Lower lobe of right lung (tissue), 2 donors: ENCODE results near the gene SP9. TPM values are rescaled to one million over a fixed set of nuclear protein-coding genes. Genes with fewer than 3 reads are reported as not detected.
A peak's percentile ranks its signal among the peaks of the same experiment; 100 is the strongest.

ENCODE experiments used
- ATAC-seq, 2 donors: fragments of 200-7000 bp; cut with Tn5 transposase; one replicate each; pipeline ENCODE4 v1.9.1; 2020 to 2022; ENCODE audit warnings: mild to moderate bottlenecking in 2 of 2, moderate library complexity in 2 of 2
- DNase-seq: peaks from one replicate; pipeline ENCODE4 v3.0.0-alpha.2; 2020
- H3K27ac ChIP-seq: fragments of 200-600 bp; one replicate; pipeline ENCODE4 v1.8.0; 2022
- H3K27me3 ChIP-seq: fragments of 200-600 bp; one replicate; pipeline ENCODE4 v1.8.0; 2022; ENCODE audit warnings: low read depth
- H3K36me3 ChIP-seq: fragments of 200-600 bp; one replicate; pipeline ENCODE4 v1.8.0; 2022; ENCODE audit warnings: mild to moderate bottlenecking
- H3K4me1 ChIP-seq: fragments of 200-600 bp; one replicate; pipeline ENCODE4 v1.8.0; 2022
- H3K4me3 ChIP-seq: fragments of 200-600 bp; one replicate; pipeline ENCODE4 v1.8.0; 2022; ENCODE audit warnings: mild to moderate bottlenecking
- H3K9me3 ChIP-seq: fragments of 200-600 bp; one replicate; pipeline ENCODE4 v1.8.0; 2022
- intact Hi-C: fragments of 100-400 bp; cut with DNase I; formaldehyde crosslinking; loops from one replicate; pipeline ENCODE4 v1.11.0; 2022
- total RNA-seq: library from RNA; stranded (reverse); fragmentation: NEBNext Ultra II Directional; extraction: Animal tissue kit (Norgen Biotek cat#: 25700); gene quantifications from one replicate; pipeline ENCODE4 v1.2.1, GENCODE V29; 2021
- TF ChIP-seq, protein P1 (sequence below): fragments of 200-600 bp; IDR thresholded peaks from one replicate; pipeline ENCODE4 v1.8.0; 2022; ENCODE audit warnings: antibody characterized with exemption, mild to moderate bottlenecking
- donor health status: DM: no; HTN: yes; CAD: no; lungs with severe emphysema.

The SP9 gene
- total RNA-seq, 1 donor from 2014 or later: not detected

DNA sequence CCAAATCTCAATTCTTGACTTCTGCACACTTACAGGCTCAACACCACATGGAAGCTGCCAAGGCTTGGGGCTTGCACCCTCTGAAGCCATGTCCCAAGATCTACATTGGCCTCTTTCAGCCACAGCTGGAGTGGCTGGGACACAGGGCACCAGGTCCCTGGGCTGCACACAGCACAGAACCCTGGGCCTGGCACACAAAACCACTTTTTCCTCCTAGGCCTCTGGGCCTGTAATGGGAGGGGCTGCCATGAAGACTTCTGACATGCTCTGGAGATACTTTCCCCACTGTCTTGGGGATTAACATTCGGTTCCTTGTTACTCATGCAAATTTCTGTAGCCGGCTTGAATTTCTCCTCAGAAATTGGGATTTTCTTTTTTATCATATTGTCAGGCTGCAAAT, 29.9 kb downstream of the SP9 start:
- no peak overlapping the region for H3K27ac ChIP-seq
- H3K4me1 ChIP-seq: no peaks in the 10 kb centered on the region
- intact Hi-C loops: no loop called here
- no peak overlapping the region for H3K4me3 ChIP-seq
- peaks cover 39% of the 10 kb centered on the region for H3K36me3 ChIP-seq
- no peak for ATAC-seq
- no peak for DNase-seq
- TF ChIP-seq, protein P1, sequence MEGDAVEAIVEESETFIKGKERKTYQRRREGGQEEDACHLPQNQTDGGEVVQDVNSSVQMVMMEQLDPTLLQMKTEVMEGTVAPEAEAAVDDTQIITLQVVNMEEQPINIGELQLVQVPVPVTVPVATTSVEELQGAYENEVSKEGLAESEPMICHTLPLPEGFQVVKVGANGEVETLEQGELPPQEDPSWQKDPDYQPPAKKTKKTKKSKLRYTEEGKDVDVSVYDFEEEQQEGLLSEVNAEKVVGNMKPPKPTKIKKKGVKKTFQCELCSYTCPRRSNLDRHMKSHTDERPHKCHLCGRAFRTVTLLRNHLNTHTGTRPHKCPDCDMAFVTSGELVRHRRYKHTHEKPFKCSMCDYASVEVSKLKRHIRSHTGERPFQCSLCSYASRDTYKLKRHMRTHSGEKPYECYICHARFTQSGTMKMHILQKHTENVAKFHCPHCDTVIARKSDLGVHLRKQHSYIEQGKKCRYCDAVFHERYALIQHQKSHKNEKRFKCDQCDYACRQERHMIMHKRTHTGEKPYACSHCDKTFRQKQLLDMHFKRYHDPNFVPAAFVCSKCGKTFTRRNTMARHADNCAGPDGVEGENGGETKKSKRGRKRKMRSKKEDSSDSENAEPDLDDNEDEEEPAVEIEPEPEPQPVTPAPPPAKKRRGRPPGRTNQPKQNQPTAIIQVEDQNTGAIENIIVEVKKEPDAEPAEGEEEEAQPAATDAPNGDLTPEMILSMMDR: no peak
- H3K27me3 ChIP-seq: no peaks in the 10 kb centered on the region
- H3K9me3 ChIP-seq: no peaks in the 10 kb centered on the region

DNA sequence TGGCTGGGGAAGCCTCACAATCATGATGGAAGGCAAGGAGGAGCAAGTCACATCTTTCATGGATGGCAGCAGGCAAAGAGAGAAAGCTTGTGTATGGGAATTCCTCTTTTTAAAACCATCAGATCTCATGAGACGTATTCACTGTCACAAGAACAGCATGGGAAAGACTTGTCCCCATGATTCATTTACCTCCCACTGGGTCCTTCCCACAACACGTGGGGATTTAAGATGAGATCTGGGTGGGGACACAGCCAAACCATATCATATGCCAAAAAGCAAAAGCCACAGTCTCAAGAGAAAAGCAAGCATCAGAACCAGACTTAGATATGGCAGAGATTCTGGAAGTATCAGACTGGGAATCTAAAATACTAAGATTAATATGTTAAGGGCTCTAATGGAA, 30.8 kb downstream of the SP9 start:
- no peaks in the 10 kb centered on the region for H3K27me3 ChIP-seq
- H3K27ac ChIP-seq: no peak overlapping the region
- H3K9me3 ChIP-seq: no peaks in the 10 kb centered on the region
- TF ChIP-seq, protein P1: no peak
- H3K36me3 ChIP-seq: peaks cover 48% of the 10 kb centered on the region
- DNase-seq (no peak), ATAC-seq (no peak)
- no peaks in the 10 kb centered on the region for H3K4me1 ChIP-seq
- intact Hi-C loops: no loop called here
- H3K4me3 ChIP-seq: no peak overlapping the region

- Histone ChIP-seq H3K4me1 (no peaks in the 10 kb centered on the region), H3K4me3 (no peak overlapping the region), H3K27ac (no peak overlapping the region), H3K36me3 (peaks cover 75% of the 10 kb centered on the region), H3K9me3 (no peaks in the 10 kb centered on the region), H3K27me3 (no peaks in the 10 kb centered on the region)
- intact Hi-C loops: no loop called here
- DNase-seq: no peak
- TF ChIP-seq, protein P1: no peak
- ATAC-seq: no peak
Measured at GRCh38 chr2:174368691-174369090, 33.9 kb downstream of the SP9 start.

DNA sequence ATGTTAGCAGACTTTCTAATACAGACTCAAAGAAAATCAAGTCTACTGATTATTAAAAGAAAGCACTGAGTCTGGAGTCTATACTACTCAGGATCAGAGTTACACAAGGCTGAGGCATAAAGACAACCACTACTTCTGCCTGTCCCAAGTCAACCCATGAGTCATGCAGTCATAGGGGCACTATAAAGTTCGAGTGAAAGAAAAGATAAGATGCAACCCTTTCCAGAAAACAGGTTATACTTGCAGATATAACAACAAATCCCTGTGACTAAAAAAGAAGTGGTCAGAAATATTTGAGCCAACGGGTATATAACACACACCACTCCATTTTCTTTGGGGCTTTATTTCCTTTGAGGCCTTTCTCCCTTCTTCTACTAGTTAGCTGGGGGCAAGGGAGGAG, 42.2 kb downstream of the SP9 start:
- ATAC-seq: no peak
- Histone ChIP-seq H3K4me1 (no peaks in the 10 kb centered on the region), H3K27me3 (no peaks in the 10 kb centered on the region), H3K27ac (no peak overlapping the region), H3K36me3 (peaks cover 97% of the 10 kb centered on the region), H3K9me3 (no peaks in the 10 kb centered on the region), H3K4me3 (no peak overlapping the region)
- TF ChIP-seq, protein P1: no peak
- intact Hi-C loops: no loop called here
- DNase-seq: no peak

DNA sequence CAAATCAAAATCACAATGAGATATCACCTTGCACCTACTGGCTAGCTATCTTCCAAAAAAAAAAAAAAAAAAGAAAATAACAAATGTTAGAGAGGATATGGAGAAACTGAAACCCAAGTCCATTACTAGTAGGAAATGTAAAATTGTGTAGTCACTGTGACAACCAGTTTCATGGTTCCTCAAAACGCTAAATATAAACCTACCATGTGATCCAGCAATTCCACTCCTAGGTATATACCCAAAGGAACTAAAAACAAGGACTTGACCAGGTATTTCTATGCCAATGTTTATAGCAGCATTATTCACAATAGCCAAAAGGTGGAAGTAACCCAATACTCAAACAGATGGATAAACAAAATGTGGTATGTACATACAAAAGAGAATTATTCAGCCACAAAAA, 49.0 kb downstream of the SP9 start:
- H3K36me3 ChIP-seq: peaks cover 79% of the 10 kb centered on the region
- intact Hi-C loops: no loop called here
- no peak overlapping the region for H3K27ac ChIP-seq
- no peak for DNase-seq
- no peaks in the 10 kb centered on the region for H3K9me3 ChIP-seq
- no peak overlapping the region for H3K4me3 ChIP-seq
- no peaks in the 10 kb centered on the region for H3K27me3 ChIP-seq
- ATAC-seq: peak; percentile 39 to 41
- TF ChIP-seq, protein P1: no peak
- H3K4me1 ChIP-seq: no peaks in the 10 kb centered on the region

DNA sequence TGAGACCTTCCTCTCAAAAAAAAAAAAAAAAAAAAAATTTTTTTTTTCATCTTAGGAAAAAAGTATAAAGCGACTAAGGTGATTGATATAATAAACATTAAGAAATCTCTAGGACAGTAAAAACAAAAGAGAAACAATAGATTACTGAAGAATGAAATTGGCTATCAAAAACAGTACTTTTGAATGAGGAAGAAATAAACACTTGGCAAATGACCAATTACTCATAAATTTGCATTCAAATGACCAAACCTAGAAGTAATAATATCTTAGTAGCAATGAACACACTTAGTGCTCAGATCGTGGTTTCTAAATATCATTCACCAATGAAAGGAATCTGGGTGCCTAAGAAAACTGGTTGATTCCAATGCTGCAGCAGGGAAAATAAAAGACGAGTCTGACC, 50.4 kb downstream of the SP9 start:
- Histone ChIP-seq H3K4me1 (no peaks in the 10 kb centered on the region), H3K36me3 (peaks cover 69% of the 10 kb centered on the region), H3K27me3 (no peaks in the 10 kb centered on the region), H3K9me3 (no peaks in the 10 kb centered on the region), H3K4me3 (no peak overlapping the region), H3K27ac (no peak overlapping the region)
- DNase-seq (no peak), ATAC-seq (no peak)
- TF ChIP-seq, protein P1: no peak
- intact Hi-C loops: no loop called here
